ENCODE data around the gene CNFN.
A peak's percentile ranks its signal among the peaks of the same experiment; 100 is the strongest.

The CNFN gene, protein sequence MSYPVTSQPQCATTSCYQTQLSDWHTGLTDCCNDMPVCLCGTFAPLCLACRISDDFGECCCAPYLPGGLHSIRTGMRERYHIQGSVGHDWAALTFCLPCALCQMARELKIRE

GRCh38 chr19:42389899-42390298, at the start of gene CNFN:
CNFN (minus strand) TSS chr19:42390297; CDS start chr19:42389037, 1,260 bp downstream.
- H3K4me3 ChIP-seq (ENCODE audit: low read depth, low read length): no peak within 1 kb of the TSS

DNA sequence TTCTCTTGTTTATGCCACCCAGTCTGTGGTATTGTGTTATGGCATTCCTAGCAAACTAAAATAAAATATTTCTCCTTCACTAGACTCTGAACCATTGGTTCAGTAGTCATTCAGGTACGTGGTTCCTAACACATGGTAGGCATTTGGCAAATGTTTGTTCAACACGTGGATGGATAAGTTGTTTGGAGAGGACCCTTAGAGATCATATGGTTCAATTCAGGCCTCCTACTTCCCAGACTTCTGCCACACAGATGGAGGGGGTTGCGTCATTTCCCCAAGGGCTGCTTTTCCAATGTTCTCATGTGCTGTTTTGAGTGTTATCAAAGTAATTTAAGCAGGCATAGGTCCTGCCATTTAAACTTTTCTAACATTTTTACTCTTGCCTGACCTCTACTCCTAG, 45.9 kb upstream of the CNFN start:
- no peak for DNase-seq (ENCODE audit: low read depth)

More at GRCh38 chr19:42389899-42390298, at the start of gene CNFN:
- no peak for DNase-seq (ENCODE audit: low read depth)

DNA sequence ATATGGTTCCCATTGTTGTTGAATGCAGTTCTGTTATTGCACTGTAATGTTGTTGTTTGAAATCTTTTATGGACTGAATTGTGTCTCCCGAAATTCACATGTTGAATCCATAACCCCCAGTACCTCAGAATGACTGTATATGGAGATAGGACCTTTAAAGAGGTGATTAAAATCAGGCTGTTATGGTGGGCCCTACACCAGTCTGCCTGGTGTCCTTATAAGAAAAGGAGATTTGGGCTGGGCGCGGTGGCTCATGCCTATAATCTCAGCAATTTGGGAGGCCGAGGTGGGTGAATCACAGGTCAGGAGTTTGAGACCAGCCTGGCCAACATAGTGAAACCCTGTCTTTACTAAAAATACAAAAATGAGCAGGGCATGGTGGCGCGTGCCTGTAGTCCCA, 45.2 kb upstream of the CNFN start:
- no peak for DNase-seq (ENCODE audit: low read depth)
- no peak overlapping the region for H3K4me3 ChIP-seq (ENCODE audit: low read depth, low read length)

More for the DNA sequence above, 45.9 kb upstream of the CNFN start:
- no peak overlapping the region for H3K4me3 ChIP-seq (ENCODE audit: low read depth, low read length)

- no peak for DNase-seq (ENCODE audit: low read depth)
- H3K4me3 ChIP-seq (ENCODE audit: low read depth, low read length): no peak overlapping the region
Observed at GRCh38 chr19:42433503-42434260, 43.6 kb upstream of the CNFN start.

- H3K4me3 ChIP-seq (ENCODE audit: low read depth, low read length): no peak overlapping the region
- DNase-seq (ENCODE audit: low read depth): no peak
Observed at GRCh38 chr19:42431486-42431885, 41.4 kb upstream of the CNFN start.

DNA sequence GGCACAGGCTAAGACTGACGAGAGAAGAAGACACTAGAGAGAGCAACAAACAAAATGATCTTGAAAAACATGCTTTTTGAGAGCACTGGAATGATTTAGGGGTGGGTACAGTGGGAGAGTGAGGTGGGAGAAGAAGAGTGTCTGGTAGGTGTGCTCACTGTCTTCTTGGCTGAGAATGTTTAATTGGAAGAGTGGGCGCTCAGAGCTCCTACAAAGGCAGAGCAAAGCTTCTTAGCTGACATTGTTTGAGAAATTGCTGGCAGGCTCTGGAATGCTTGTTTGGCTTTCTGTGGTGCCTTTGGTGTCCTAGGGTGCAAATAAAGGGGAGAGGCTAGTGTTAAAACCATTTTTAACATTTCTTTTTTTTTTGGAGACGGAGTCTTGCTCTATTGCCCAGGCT, 38.6 kb upstream of the CNFN start:
- no peak overlapping the region for H3K4me3 ChIP-seq (ENCODE audit: low read depth, low read length)
- DNase-seq (ENCODE audit: low read depth): no peak

DNA sequence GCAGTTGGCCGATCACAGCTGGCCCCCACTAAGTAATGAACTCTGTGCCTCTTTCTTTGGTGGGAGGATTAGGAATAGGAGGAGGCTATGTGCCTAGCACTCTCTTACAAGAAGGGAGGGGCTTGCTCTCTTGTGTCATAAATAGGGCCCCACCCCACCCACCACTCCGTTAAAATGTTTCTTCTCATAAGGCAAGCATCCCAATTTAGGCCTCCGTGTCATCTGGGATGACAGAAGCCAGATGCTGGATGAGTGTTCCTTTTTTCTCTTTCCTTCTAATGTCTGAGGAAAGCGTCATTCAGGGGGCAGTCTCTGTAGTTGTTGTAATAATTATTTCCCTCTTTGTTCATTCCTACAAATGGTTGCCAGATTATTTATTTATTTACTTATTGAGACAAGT, 37.2 kb upstream of the CNFN start, which contains the start of gene LIPE:
Gene LIPE, minus strand, starts transcription at position 76 of the 400 bp plus-strand sequence. CDS start 239 bp downstream, outside the sequence.
- H3K4me3 ChIP-seq (ENCODE audit: low read depth, low read length): no peak within 1 kb of the TSS
- DNase-seq (ENCODE audit: low read depth): no peak

- DNase-seq (ENCODE audit: low read depth): no peak
- no peak overlapping the region for H3K4me3 ChIP-seq (ENCODE audit: low read depth, low read length)
Observed at GRCh38 chr19:42426643-42427042, 36.5 kb upstream of the CNFN start.

- no peak for DNase-seq (ENCODE audit: low read depth)
Observed at GRCh38 chr19:42424712-42425131, 34.6 kb upstream of the CNFN start.

DNA sequence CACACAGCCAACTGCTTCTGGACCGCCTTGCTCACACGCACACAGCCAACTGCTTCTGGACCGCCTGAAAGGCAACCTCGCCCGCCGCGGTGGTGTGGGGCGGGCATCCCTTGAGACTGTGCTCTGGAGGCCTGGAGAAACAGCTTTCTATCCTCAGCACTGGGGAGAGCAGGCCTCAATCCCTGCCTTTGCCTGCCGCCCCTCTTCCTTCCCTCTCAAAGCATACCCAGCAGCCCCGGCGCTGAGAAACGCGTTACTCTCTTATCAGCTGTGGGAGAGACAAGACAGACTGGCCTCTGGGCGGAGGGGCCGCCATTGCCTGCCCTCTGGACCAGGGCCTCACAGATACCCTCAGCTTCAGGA, 34.2 kb upstream of the CNFN start:
- DNase-seq (ENCODE audit: low read depth): no peak
- H3K4me3 ChIP-seq (ENCODE audit: low read depth, low read length): peak overlapping the region; percentile 65

More at GRCh38 chr19:42424712-42425131, 34.6 kb upstream of the CNFN start:
- H3K4me3 ChIP-seq (ENCODE audit: low read depth, low read length): no peak overlapping the region

- DNase-seq (ENCODE audit: low read depth): peak; percentile 85
- peak overlapping the region; percentile 65 for H3K4me3 ChIP-seq (ENCODE audit: low read depth, low read length)
Observed at GRCh38 chr19:42423462-42424344, 33.6 kb upstream of the CNFN start.

- H3K4me3 ChIP-seq (ENCODE audit: low read depth, low read length): peak overlapping the region; percentile 65
- DNase-seq (ENCODE audit: low read depth): no peak
Observed at GRCh38 chr19:42422901-42423461, 32.9 kb upstream of the CNFN start.

GRCh38 chr19:42422092-42422900, 32.2 kb upstream of the CNFN start:
- no peak for DNase-seq (ENCODE audit: low read depth)
- peak overlapping the region; percentile 65 for H3K4me3 ChIP-seq (ENCODE audit: low read depth, low read length)

DNA sequence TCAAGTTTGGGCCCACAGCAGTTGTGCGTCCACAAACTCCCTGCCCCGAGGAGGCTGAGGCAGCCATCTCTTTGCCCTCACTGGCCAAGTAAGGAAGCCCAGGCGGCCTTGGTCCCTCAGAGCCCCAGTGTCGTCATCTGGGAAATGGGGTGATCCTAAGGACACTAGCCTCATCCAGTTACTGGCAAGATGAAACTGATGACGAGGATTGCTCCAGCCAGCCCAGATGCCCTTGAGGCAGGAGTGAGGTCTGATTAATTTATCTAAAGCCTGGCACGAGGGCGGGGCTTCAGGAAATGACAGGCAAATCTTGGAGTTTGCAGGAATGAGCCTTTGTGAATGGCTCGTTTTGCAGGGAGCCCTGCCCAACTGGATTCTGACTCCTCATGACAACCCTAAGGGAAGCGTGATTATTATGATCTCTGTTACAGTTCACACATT, 31.5 kb upstream of the CNFN start:
- no peak for DNase-seq (ENCODE audit: low read depth)
- no peak overlapping the region for H3K4me3 ChIP-seq (ENCODE audit: low read depth, low read length)

GRCh38 chr19:42421101-42421500, 31.0 kb upstream of the CNFN start:
- DNase-seq (ENCODE audit: low read depth): no peak

DNA sequence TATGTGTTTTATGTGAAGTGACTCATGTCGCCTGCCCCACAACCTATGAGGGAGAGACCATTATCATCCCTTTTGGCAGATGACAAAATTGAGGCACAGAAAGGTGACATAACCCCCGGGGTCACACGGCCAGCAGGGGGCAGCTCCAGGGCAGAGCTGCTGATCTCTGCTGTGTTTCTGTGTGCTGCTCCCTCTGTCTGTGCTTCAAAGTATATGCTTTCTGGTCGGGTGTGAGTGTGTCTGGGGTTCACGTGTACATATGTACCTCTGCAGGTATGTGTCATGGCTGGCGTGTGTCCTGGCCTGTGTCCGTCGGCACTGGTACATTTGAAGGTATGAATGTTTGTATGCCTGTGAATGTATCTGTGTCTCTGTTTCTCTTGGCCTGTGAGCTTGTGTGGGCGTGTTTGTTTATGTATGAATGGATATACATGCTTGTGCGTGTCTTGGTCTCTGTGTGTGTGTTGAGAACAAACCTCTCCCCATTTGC, 30.0 kb upstream of the CNFN start:
- H3K4me3 ChIP-seq (ENCODE audit: low read depth, low read length): no peak overlapping the region

More at GRCh38 chr19:42421101-42421500, 31.0 kb upstream of the CNFN start:
- no peak overlapping the region for H3K4me3 ChIP-seq (ENCODE audit: low read depth, low read length)

GRCh38 chr19:42419309-42419708, 29.2 kb upstream of the CNFN start:
- H3K4me3 ChIP-seq (ENCODE audit: low read depth, low read length): no peak overlapping the region
- DNase-seq (ENCODE audit: low read depth): no peak

More for the DNA sequence above, 30.0 kb upstream of the CNFN start:
- no peak for DNase-seq (ENCODE audit: low read depth)

GRCh38 chr19:42412661-42413076, 22.6 kb upstream of the CNFN start:
- DNase-seq (ENCODE audit: low read depth): no peak
- H3K4me3 ChIP-seq (ENCODE audit: low read depth, low read length): no peak overlapping the region

DNA sequence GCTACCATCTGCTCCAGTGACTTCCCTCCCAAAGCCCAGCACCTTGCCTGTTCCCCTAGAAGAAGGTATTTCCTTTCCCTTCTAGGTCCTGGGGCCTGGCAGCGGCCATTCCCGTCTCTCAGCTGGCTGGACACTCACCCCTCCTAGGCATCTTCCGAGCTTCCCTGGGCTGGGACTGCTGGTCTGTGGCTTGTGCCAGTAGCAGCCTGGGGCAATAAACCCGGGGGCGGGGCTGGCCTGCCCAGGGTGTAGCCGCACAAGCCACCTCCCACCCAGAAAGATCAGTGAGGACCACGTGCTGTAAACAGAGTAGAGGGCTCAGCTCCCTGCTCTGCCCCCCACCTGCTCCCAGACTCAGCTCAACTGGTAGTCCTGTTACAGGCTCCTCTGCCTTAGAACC, 22.1 kb upstream of the CNFN start:
- DNase-seq (ENCODE audit: low read depth): no peak
- H3K4me3 ChIP-seq (ENCODE audit: low read depth, low read length): no peak overlapping the region

Data from skeletal muscle cell (primary cell).